MCF 10A (cell line): ENCODE measurements around the gene PPFIBP2. TPM values are rescaled to one million over a fixed set of nuclear protein-coding genes. Genes with fewer than 3 reads are reported as not detected.

Experiments used
- BruUV-seq: library from RNA; stranded (reverse); fragments of 400-500 nt; replicated peaks from 2 replicates; lab custom pipeline; 2021; lab: Mats Ljungman, UMichigan
- CTCF ChIA-PET: fragments of 300-600 bp; sonication (Branson Sonifier 250); formaldehyde crosslinking; extraction: SDS; loops from one replicate; lab custom pipeline; 2021; ENCODE audit warnings: antibody characterized with exemption, inconsistent platforms; lab: Yijun Ruan, JAX
- POLR2A ChIA-PET: fragments of 300-600, 350-650 bp; sonication (Branson Sonifier 250); formaldehyde crosslinking; extraction: SDS; loops from one replicate; lab custom pipeline; 2020; ENCODE audit warnings: antibody characterized with exemption, inconsistent platforms; lab: Yijun Ruan, JAX
- DNase-seq: peaks from one replicate; pipeline ENCODE4 v3.0.0-alpha.2; 2018; ENCODE audit not compliant: unreplicated experiment
- H3K27ac Mint-ChIP-seq: one replicate; pipeline ENCODE4 v1.8.0; 2022; ENCODE audit warnings: mild to moderate bottlenecking, low read depth, mixed read lengths; ENCODE audit not compliant: unreplicated experiment
- H3K27me3 Mint-ChIP-seq: one replicate; pipeline ENCODE4 v1.8.0; 2022; ENCODE audit warnings: mixed read lengths; ENCODE audit not compliant: insufficient read depth, unreplicated experiment
- H3K36me3 Mint-ChIP-seq: one replicate; pipeline ENCODE4 v1.8.0; 2022; ENCODE audit warnings: mild to moderate bottlenecking, moderate library complexity, mixed read lengths; ENCODE audit not compliant: insufficient read depth, unreplicated experiment
- H3K4me1 Mint-ChIP-seq: one replicate; pipeline ENCODE4 v1.8.0; 2022; ENCODE audit warnings: mixed read lengths; ENCODE audit not compliant: insufficient read depth, unreplicated experiment
- H3K4me3 Mint-ChIP-seq: one replicate; pipeline ENCODE4 v1.8.0; 2022; ENCODE audit warnings: mild to moderate bottlenecking, moderate library complexity, mixed read lengths; ENCODE audit not compliant: unreplicated experiment
- H3K9me3 Mint-ChIP-seq: one replicate; pipeline ENCODE4 v1.8.0; 2022; ENCODE audit warnings: mixed read lengths; ENCODE audit not compliant: unreplicated experiment
- CTCF ChIP-seq: fragments of 200-600 bp; IDR thresholded peaks from one replicate; pipeline ENCODE4 v1.8.0; 2022; ENCODE audit warnings: antibody characterized with exemption, mild to moderate bottlenecking; ENCODE audit not compliant: unreplicated experiment
- intact Hi-C: fragments of 100-400 bp; cut with micrococcal nuclease; formaldehyde crosslinking; loops from 2 replicates; pipeline ENCODE4 v1.14.1; 2022
- total RNA-seq: library from RNA; stranded (reverse); gene quantifications from 2 replicates; pipeline ENCODE4 v1.2.3, GENCODE V29; 2022

The PPFIBP2 gene
- total RNA-seq, 1 experiment from 2014 or later: 3.5 TPM

GRCh38 chr11:7490535-7490934, 23.3 kb upstream of the PPFIBP2 start:
- intact Hi-C loops: no loop called here
- Mint-ChIP-seq H3K36me3 (no peaks in the 10 kb centered on the region), H3K4me1 (peaks cover 11% of the 10 kb centered on the region), H3K4me3 (no peak overlapping the region), H3K27ac (no peak overlapping the region), H3K9me3 (no peaks in the 10 kb centered on the region), H3K27me3 (no peaks in the 10 kb centered on the region)
- ChIA-PET CTCF (interaction anchor here (0.7 to 1.6 kb wide), 6 partner anchors 16 to 588 kb away, joined by 3 to 9 read pairs (median 4); partner anchors contain the start of gene PPFIBP2), POLR2A (interaction anchor here (1.5 kb wide), 1 partner anchor 20 kb away, joined by 6 read pairs; no protein-coding TSS in a partner anchor)
- BruUV-seq: no TSS peak
- no peak for DNase-seq
- no peak for TF ChIP-seq CTCF

GRCh38 chr11:7492253-7492652, 21.5 kb upstream of the PPFIBP2 start:
- no peak overlapping the region for H3K27ac Mint-ChIP-seq
- intact Hi-C loops: no loop called here
- no peak for DNase-seq
- H3K4me3 Mint-ChIP-seq: no peak overlapping the region
- peaks cover 11% of the 10 kb centered on the region for H3K4me1 Mint-ChIP-seq
- ChIA-PET POLR2A (no interaction called here), CTCF (interaction anchor here (0.6 to 1.5 kb wide), 4 partner anchors 12 to 129 kb away, joined by 3 to 5 read pairs (median 4); no protein-coding TSS in a partner anchor)
- no peaks in the 10 kb centered on the region for H3K27me3 Mint-ChIP-seq
- H3K9me3 Mint-ChIP-seq: no peaks in the 10 kb centered on the region
- no TSS peak for BruUV-seq
- H3K36me3 Mint-ChIP-seq: no peaks in the 10 kb centered on the region
- TF ChIP-seq CTCF: no peak

- H3K9me3 Mint-ChIP-seq: no peaks in the 10 kb centered on the region
- no peak overlapping the region for H3K4me3 Mint-ChIP-seq
- TF ChIP-seq CTCF: no peak
- no peaks in the 10 kb centered on the region for H3K36me3 Mint-ChIP-seq
- CTCF ChIA-PET: interaction anchor here (0.6 to 3.1 kb wide), 3 partner anchors 9 to 195 kb away, joined by 3 to 15 read pairs (median 3); partner anchors contain the start of gene PPFIBP2
- peaks cover 11% of the 10 kb centered on the region for H3K4me1 Mint-ChIP-seq
- intact Hi-C loops: no loop called here
- POLR2A ChIA-PET: no interaction called here
- H3K27ac Mint-ChIP-seq: no peak overlapping the region
- no peak for DNase-seq
- no peaks in the 10 kb centered on the region for H3K27me3 Mint-ChIP-seq
- BruUV-seq: no TSS peak
These were observed 20.1 kb upstream of the PPFIBP2 start for GRCh38 chr11:7493670-7494069.

- TF ChIP-seq CTCF: no peak
- intact Hi-C loops: no loop called here
- no peaks in the 10 kb centered on the region for H3K36me3 Mint-ChIP-seq
- H3K4me1 Mint-ChIP-seq: peaks cover 11% of the 10 kb centered on the region
- H3K27me3 Mint-ChIP-seq: no peaks in the 10 kb centered on the region
- no peak overlapping the region for H3K27ac Mint-ChIP-seq
- no peaks in the 10 kb centered on the region for H3K9me3 Mint-ChIP-seq
- CTCF ChIA-PET: interaction anchor here (0.6 to 3.1 kb wide), 2 partner anchors 19 to 196 kb away, joined by 3 to 15 read pairs; partner anchors contain the start of gene PPFIBP2
- no TSS peak for BruUV-seq
- DNase-seq: no peak
- H3K4me3 Mint-ChIP-seq: no peak overlapping the region
- POLR2A ChIA-PET: no interaction called here
These were observed 19.6 kb upstream of the PPFIBP2 start for GRCh38 chr11:7494086-7494745.
